GM19372 (cell line): ENCODE results near the gene SDHC.
"Not testable (repeated sequence)": the region's sequence is repeated elsewhere in the genome, so short reads cannot be mapped to it uniquely, and the experiment has no call there.

Experiments
- ATAC-seq: cut with Tn5 transposase; IDR thresholded peaks from one replicate; pipeline ENCODE4 v1.9.1; 2021; ENCODE audit warnings: mild to moderate bottlenecking, low read depth, moderate library complexity; ENCODE audit not compliant: unreplicated experiment

The SDHC gene

DNA sequence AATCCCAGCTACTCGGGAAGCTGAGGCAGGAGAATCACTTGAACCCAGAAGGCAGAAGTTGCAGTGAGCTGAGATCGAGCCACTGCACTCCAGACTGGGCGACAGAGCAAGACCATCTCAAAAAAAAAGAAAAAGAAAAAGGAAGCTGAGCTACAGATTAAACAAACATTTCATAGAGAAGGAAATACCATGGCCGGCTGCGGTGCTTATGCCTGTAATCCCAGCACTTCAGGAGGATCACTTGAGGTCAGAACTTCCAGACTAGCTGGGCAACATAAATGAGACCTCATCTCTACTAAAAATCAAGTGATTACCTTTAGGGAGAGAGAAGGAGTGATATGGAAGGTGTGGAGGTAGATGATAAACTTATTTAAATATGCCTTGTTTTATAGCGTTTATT, 67.5 kb downstream of the SDHC start:
- no peak for ATAC-seq

DNA sequence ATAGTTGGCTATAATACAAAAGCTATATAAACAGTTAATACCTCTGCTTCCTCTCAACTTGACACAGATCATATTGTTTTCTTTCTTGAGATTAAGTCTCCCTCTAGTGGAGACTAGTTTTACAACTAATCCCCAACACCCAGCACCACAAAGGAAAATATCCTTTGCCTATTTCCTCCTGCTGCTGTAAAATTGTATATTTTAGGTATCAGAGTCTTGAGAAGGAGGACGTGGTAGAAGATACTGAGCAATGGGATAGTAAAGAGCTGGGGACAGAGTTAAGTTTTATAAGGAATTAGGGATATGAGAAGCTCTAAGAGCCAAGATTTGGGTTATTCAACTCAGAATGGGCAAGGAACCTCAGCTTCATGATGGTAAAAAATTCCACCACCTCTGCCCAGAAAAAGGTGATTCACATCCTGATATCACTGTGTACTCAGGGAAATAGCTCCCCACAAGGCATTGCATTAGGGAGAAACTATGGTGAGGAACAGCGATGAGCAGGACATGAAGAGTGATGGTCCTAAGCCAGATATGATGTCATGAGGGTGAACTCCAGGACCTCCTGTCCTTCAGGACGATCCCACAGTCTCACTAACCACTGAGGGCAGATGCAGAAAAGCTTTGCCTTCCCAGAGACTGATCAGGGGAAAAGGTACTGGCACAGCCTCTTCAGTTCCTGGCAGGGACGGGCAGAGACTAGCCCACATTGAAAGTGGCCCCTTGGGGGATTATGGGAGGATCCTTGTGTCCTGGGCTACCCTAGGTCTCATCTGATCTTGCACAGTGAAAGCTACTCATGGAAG, 68.2 kb downstream of the SDHC start:
- ATAC-seq = no peak

DNA sequence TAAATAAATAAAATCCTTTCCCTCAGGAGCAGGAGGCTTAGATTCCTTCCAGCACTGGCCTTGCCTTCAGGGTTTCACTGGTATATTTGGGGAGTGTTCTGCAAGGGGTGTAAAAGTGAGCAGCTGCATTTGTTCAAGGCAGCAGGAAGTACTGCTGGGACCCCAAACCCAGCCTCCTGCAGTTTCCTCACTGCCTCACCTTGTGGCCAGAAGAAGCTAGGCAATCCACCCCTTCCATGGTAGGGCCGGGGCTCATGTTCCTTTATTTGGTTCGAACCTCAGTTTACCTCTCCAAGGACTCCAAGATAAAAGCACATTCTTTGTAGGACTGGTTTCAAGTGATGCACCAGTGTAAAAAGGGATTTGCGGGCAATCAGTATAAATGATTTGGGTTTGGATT, 74.5 kb downstream of the SDHC start:
- no peak for ATAC-seq

DNA sequence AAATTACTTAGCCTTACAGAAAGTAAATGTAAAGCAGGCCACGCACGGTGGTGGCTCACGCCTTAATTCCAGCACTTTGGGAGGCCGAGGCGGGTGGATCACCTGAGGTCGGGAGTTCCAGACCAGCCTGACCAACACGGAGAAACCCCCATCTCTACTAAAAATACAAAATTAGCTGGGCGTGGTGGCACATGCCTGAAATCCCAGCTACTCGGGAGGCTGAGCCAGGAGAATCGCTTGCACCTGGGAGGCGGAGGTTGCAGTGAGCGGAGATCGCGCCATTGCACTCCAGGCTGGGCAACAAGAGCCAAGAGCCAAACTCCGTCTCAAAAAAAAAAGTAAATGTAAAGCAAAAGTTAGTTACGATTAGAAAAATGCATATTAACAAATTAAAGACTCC, 75.0 kb downstream of the SDHC start:
- ATAC-seq = not testable (repeated sequence)

DNA sequence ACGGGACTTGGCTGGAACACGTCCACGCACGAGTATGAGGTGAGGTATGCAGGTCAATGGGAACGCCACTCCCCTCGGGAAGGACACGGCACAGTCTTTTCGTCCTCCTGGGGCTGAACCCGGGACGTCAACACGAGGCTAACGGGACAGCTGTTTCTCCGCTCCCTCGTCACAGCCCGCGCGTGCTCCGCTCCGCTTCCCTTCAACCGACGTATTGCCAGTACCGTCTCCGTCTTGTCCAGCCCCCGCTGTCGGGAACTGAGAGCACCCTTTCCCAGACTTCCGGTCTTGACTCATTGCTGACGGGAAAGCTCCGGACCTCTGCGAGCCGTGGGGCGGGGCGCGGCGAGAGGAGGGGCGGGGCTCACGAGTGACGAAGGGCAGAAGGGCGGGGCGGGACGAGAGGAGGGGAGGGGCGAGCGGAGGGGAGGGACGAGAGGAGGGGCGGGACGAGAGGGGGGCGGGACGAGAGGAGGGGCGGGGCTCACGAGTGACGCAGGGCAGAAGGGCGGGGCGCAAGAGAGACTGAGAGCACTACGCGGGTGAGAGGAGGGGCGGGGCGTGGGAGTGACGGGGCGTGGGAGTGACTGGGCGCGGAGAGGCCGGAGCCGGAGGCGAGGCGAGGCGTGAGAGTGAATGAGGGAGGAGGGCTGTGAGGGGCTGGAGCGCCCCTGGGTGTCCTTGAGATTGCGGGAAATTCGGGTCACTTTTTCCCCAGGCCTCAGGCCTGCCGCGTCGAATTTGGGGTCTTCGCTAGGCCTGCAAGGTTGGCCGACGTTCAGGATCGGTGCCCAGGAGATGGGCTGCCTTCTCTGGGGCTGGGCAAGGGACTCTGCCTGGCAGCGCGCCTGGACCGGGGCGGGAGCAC, 75.7 kb downstream of the SDHC start:
- peak; percentile 88 for ATAC-seq

DNA sequence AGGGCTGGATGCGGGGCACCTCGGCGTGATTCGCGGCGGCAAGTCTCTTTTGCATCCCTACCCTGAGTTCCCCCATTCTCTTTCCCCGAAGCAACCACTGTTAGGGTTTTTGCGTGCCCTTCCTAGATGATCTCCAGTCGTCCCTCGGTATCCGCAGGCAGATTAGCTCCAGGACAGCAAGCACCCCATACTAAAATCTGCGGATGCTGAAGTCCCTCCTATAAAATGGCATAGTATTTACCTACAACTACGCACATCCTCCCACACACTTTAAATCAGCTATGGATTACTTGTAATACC, 76.3 kb downstream of the SDHC start:
- ATAC-seq = no peak

DNA sequence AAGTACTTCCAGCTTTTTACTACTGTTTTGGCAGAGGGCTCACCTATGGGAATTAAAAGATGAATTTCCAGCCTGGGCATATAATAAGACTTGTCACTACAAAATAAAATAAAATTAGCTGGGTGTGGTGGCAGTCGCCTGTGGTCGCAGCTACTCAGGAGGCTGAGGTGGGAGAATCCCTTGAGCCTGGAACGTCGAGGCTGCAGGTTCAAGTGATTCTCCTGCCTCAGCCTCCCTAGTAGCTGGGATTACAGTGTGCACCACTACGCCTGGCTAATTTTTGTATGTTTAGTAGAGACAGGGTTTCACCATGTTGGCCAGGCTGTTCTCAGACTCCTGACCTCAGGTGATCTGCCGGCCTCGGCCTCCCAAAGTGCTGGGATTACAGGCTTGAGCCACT, 77.0 kb downstream of the SDHC start:
- not testable (repeated sequence) for ATAC-seq

DNA sequence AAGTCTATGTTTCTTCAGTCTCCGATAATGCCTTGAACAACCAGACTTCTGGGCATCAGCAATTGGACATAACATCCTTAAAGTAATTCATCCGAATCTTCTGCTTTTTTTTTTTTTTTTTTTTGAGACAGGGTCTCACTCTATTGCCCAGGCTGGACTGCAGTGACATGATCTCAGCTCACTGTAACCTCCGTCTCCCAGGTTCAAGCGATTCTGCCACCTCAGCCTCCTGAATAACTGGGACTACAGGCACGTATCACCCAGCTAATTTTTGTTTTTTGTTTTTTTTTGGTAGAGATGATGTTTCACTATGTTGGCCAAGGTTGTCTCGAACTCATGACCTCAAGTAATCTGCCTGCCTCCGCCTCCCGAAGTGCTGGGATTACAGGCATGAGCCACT, 77.4 kb downstream of the SDHC start:
- ATAC-seq = no peak

DNA sequence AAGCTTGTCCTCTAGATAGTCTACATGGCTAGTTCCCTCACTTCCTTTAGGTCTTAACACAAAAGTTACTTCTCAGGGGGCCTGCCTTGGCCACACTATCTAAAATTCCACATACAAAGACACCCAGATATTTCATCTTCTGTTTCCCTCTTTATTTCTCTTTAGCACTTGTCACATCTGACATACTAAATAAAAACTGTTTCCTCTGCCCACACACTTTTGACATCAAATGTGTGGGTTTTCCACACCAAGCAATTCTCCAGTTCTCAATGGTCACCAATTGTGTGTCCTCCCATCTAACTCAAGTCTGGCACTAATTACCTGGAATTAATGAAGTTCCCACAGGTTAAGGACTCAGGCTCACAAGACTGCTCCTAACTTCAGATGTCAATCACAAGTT, 79.0 kb downstream of the SDHC start:
- ATAC-seq = no peak

DNA sequence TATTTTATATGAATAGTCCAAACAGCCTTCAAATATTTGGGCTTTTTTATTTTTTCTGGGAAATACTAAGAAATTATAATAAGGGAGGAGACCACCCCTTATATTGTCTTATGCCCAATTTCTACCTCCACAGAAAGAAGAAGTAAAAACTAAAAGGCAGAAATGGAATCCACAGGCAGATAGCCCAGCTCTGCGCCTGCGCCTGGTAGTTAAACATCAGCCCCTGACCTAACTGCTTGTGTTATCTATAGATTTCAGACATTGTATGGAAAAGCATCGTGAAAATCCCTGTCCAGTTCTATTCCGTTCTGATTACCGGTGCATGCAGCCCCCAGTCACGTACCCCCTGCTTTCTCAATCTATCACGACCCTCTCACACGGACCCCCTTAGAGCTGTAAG, 82.9 kb downstream of the SDHC start:
- ATAC-seq = not testable (repeated sequence)

DNA sequence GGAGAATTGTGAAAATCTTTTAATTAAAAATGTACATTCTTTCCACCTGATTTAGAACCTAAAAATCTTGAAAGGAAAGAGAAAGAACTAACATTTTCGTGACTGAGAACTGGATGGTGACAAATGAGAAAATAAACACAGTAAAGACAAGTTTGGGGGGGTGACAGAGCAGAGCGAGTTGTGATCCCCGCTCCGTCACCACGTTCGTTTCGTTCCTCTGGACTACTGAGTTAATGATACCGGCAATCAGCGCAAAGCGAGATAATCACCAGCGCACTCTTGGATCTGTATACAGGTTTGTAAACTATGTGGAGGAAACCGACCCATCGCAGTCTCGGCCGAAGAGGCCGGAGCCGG, 84.7 kb downstream of the SDHC start:
- peak; percentile 16 for ATAC-seq

DNA sequence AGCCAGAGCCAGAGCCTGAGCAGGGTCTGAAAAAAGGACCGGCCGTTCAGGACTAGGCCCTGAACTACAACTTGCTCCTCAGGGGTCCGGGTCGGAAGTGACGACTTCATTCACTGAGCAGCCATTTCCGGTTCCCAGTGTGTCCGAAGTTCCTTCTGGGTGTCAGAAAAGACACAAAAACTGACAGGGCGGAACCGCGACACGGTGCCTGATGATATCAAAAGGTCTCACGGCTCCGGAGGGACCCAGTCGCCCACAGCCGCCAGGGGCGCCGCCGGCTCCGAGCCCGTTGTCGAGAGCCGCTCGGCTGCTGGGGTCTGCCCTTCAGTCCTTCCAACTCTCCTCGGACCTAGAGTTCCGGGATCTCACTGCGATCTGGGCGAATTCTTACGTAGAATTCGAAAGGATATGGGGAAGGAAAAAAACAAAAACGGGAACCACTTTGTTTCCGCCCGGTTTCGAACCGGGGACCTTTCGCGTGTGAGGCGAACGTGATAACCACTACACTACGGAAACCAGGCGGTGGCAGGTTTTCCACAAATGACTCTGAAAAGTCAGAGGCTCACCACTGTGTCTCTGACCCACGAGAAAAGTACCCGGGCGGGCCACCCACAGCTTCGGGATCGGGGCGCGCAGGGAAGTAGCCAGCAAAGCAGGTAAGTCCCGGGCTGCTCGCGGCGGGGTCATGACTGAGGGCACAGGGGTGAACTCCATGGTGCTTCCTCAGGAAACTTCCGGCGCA, 85.2 kb downstream of the SDHC start:
- peak; percentile 70 for ATAC-seq

DNA sequence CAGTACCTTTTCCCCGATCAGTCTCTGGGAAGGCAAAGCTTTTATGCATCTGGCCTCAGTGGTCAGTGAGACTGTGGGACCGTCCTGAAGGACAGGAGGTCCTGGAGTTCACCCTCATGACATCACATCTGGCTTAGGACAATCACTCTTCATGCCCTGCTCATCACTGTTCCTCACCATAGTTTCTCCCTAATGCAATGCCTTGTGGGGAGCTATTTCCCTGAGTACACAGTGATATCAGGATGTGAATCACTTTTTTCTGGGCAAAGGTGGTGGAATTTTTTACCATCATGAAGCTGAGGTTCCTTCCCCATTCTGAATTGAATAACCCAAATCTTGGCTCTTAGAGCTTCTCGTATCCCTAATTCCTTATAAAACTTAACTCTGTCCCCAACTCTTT, 88.3 kb downstream of the SDHC start:
- no peak for ATAC-seq

DNA sequence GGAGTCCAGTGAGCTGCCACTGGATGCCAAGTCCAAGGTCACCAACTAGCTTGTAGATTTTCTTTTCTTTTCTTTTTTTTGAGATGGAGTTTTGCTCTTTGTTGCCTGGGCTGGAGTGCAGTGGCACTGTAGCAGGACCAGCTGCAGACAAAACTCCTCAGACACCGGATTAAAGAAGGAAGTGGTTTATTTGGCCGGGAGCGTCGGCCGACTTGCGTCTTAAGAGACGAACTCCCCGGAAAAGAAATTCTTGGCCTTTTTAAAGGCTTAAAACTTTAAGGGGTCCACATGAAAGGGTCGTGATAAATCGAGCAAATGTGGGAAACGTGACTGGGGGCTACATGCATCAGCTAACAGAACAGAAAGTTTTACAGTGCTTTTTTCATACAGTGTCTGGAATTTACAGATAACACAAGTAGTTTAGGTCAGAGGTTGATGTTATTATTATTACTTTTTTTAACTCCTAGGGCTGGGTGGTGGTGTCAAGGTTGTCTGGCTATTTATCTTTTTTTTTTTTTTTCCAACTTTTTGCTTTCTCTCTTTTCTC, 89.9 kb downstream of the SDHC start:
- ATAC-seq = no peak

DNA sequence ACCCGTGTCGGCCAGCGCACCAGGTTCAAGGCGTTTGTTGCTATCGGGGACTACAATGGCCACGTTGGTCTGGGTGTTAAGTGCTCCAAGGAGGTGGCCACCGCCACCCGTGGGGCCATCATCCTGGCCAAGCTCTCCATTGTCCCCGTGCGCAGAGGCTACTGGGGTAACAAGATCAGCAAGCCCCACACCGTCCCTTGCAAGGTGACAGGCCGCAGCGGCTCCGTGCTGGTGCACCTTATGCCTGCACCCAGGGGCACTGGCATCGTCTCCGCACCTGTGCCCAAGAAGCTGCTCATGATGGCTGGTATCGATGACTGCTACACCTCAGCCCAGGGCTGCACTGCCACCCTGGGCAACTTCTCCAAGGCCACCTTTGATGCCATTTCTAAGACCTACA, 92.4 kb downstream of the SDHC start:
- not testable (repeated sequence) for ATAC-seq

DNA sequence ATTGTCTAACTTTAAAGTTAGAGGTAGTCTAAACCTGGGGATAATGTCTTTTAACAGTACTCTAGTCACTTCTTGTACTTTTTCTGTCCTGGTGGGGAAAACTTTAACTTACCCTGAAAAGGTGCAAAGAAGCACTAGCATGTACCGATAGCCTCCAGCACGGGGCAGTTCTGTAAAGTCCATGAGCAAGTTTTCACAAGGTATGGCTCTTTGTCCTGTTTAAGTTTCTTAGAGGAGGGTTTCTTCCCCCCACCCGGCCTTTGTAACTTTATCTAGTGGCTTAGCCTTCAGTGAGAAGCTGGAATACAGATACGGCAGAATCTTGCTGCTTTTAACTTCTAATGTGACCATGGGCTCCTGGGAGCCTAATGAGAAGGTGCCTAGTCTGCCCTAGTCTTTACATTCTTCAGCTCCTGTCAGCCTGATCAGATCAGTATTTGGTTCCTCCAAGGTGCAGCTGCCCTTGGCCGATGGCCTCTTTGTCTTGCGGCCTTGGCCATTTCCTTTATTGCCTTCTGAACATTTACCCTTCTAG, 93.3 kb downstream of the SDHC start:
- ATAC-seq = no peak

DNA sequence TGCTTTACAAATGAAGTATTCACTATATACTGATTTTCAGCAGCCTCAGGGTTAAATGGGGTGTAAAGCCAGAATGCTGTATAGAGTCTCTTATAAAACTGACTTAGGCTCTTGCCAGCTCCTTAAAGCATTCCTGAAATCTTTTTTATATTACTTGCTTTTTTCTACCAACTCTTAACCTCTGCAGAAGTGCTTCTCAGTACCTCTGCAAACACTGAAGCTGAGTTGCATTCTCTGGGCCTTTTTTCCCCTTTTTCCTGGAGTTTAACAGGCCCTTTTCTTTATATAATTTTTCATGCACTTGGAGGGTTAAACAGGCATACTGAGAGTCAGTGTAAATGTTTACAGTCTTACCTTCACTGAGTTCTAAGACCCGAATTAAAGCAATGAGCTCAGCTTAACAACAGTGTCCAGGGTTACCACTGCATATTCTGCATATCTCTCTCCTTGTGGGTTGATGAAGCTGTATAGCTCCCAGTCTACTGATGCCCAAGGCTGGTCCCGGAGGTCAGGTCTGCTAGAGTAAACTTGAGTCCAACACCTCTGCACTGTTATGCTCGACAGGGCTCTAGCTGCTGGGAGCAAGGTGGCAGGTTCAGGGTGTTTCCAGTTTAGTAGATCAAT, 94.4 kb downstream of the SDHC start:
- ATAC-seq = no peak

DNA sequence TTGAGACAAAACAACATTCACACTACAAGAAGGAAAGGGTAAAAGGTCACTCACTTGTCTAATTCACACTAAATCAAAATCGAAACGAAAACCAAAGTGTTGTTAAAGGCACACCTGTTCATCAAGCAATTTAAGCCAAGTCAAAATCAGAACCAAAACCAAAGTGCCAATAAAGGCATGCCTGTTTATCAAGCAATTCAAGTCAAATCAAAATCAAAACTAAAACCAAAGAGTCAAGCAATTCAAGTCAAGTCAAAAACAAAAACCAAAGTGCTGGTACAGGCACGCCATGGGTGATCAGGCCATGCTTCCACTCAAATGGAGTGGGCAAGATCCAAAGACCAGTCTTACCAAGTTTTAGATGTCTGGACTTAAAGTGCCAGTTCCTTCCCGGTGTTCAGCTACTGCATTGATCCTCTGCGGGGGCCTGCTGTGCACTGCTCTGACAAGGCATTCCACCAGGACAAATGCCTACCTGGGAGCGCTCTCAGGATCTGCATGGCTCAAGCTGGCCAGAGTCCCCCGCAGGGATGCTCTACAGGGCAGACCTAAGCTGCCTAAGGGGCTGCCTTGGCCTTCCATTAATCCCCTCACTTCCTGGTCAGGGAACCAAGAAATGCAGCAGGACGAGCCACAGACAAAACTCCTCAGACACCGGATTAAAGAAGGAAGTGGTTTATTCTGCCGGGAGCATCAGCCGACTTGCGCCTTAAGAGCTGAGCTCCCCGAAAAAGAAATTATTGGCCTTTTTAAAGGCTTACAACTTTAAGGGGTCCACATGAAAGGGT, 95.9 kb downstream of the SDHC start:
- ATAC-seq = not testable (repeated sequence)

DNA sequence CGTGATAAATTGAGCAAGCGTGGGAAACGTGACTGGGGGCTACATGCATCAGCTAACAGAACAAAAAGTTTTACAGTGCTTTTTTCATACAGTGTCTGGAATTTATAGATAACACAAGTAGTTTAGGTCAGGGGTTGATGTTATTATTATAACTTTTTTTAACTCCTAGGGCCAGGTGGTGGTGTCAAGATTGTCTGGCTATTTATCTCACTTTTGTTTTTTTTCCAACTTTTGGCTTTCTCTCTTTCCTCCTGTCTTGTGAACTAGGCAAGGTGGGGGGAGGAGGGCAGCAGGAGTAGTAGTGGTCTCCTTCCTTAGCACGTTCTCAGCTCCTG, 96.4 kb downstream of the SDHC start:
- not testable (repeated sequence) for ATAC-seq
